NCI-H1694 (cell line): Measurements from ENCODE around the gene DLX3.

Source experiments
- DNase-seq: peaks from one replicate; lab custom pipeline; 2025; lab: John Stamatoyannopoulos, UW

The DLX3 gene

GRCh38 chr17:49972486-49973270, 22.3 kb downstream of the DLX3 start:
- DNase-seq: no peak

GRCh38 chr17:49971848-49972485, 23.1 kb downstream of the DLX3 start:
- no peak for DNase-seq

GRCh38 chr17:49971199-49971847, 23.7 kb downstream of the DLX3 start:
- DNase-seq: no peak

- no peak for DNase-seq
These were observed 24.5 kb downstream of the DLX3 start for GRCh38 chr17:49970498-49970897.

GRCh38 chr17:49969795-49970389, 25.1 kb downstream of the DLX3 start:
- DNase-seq: no peak

GRCh38 chr17:49969134-49969759, 25.8 kb downstream of the DLX3 start, which contains the start of gene DLX4:
TSS of gene DLX4 (plus strand) at chr17:49969190. CDS start at chr17:49969469, 279 bp downstream.
- no peak for DNase-seq

- peak; percentile 80 for DNase-seq
These were observed 26.5 kb downstream of the DLX3 start for GRCh38 chr17:49968405-49969133.

- DNase-seq: no peak
These were observed 27.2 kb downstream of the DLX3 start for GRCh38 chr17:49967621-49968404.

GRCh38 chr17:49967205-49967604, 27.8 kb downstream of the DLX3 start:
- no peak for DNase-seq

GRCh38 chr17:49966767-49967166, 28.3 kb downstream of the DLX3 start:
- DNase-seq: no peak

- DNase-seq: no peak
These were observed 29.5 kb downstream of the DLX3 start for GRCh38 chr17:49965524-49965909.

- DNase-seq: no peak
These were observed 30.1 kb downstream of the DLX3 start for GRCh38 chr17:49964769-49965523.

GRCh38 chr17:49964303-49964768, 30.7 kb downstream of the DLX3 start:
- no peak for DNase-seq

- DNase-seq: no peak
These were observed 31.3 kb downstream of the DLX3 start for GRCh38 chr17:49963626-49964302.

GRCh38 chr17:49963309-49963625, 31.8 kb downstream of the DLX3 start:
- no peak for DNase-seq

GRCh38 chr17:49962599-49963308, 32.3 kb downstream of the DLX3 start:
- DNase-seq: no peak

- DNase-seq: no peak
These were observed 35.7 kb downstream of the DLX3 start for GRCh38 chr17:49959183-49959935.

GRCh38 chr17:49958723-49959122, 36.3 kb downstream of the DLX3 start:
- no peak for DNase-seq
